ENCODE results near the gene AHNAK2.

- TF ChIP-seq CTCF (IDR thresholded peaks at IDR 0.05) (no peak), EP300 (IDR thresholded peaks at IDR 0.05) (no peak)
Measured at GRCh38 chr14:104985675-104986486, 7.7 kb upstream of the AHNAK2 start, which contains the start of gene CLBA1.

Data from ovary (tissue), 3 donors.